CD14-positive monocyte (primary cell): ENCODE data around the gene SIRT7. TPM values are rescaled to one million over a fixed set of nuclear protein-coding genes. Genes with fewer than 3 reads are reported as not detected.

Experiments
- DNase-seq, 3 donors: peaks; one replicate each; pipeline ENCODE4 v3.0.0-alpha.2; 2011 to 2022
- H2AFZ ChIP-seq: 2 replicates; pipeline ENCODE4 v1.6.0; 2012; ENCODE audit warnings: mild to moderate bottlenecking, low read depth, low read length, inconsistent platforms; ENCODE audit not compliant: insufficient read depth, poor library complexity, severe bottlenecking
- H3K27ac ChIP-seq, 2 donors: 1 replicate in 1 of 2; 2 replicates in 1 of 2; pipeline ENCODE4 v1.5.1; 2012 to 2013; ENCODE audit warnings: low read length in 2 of 2, control low read depth in 1 of 2, inconsistent platforms in 1 of 2, low read depth in 1 of 2, mild to moderate bottlenecking in 1 of 2
- H3K27me3 ChIP-seq, 2 donors: one replicate each; pipeline versions ENCODE4 v1.6.0 to v1.6.1; 2011 to 2013; ENCODE audit warnings: low read length in 2 of 2; ENCODE audit not compliant: control insufficient read depth in 2 of 2, insufficient read depth in 2 of 2
- H3K36me3 ChIP-seq, 2 donors: replicated peaks in 1 of 2; 1 replicate in 1 of 2; 2 replicates in 1 of 2; pipeline versions ENCODE4 v1.5.1 to v1.6.1; 2012 to 2013; ENCODE audit warnings: low read length in 2 of 2, control low read depth in 1 of 2, inconsistent platforms in 1 of 2, mild to moderate bottlenecking in 1 of 2; ENCODE audit not compliant: insufficient read depth in 2 of 2, control insufficient read depth in 1 of 2
- H3K4me1 ChIP-seq, 2 donors: 1 replicate in 1 of 2; 2 replicates in 1 of 2; pipeline versions ENCODE4 v1.5.1 to v1.6.1; 2012 to 2013; ENCODE audit warnings: low read length in 2 of 2, control low read depth in 1 of 2, inconsistent platforms in 1 of 2, mild to moderate bottlenecking in 1 of 2, moderate library complexity in 1 of 2; ENCODE audit not compliant: insufficient read depth in 2 of 2, control insufficient read depth in 1 of 2
- H3K4me2 ChIP-seq: replicated peaks from 2 replicates; pipeline ENCODE3; 2012; ENCODE audit warnings: low read length, moderate library complexity, mild to moderate bottlenecking; ENCODE audit not compliant: poor library complexity, severe bottlenecking; ENCODE audit errors: extremely low read depth
- H3K4me3 ChIP-seq, 3 experiments: fragments of 200-600 bp in 1 of 3; sonication (generic) in 1 of 3; replicated peaks in 1 of 3; 1 replicate in 2 of 3; 2 replicates in 1 of 3; pipeline ENCODE4 v1.5.1; 2011 to 2013; ENCODE audit warnings: low read length in 3 of 3, mild to moderate bottlenecking in 3 of 3, control low read depth in 2 of 3, low read depth in 2 of 3, inconsistent platforms in 1 of 3, moderate library complexity in 1 of 3
- H3K79me2 ChIP-seq: 2 replicates; pipeline ENCODE4 v1.6.0; 2012; ENCODE audit warnings: mild to moderate bottlenecking, control low read depth, inconsistent platforms, low read length, moderate library complexity; ENCODE audit not compliant: insufficient read depth
- H3K9ac ChIP-seq: 2 replicates; pipeline ENCODE4 v1.6.0; 2017; ENCODE audit warnings: low read length, mild to moderate bottlenecking; ENCODE audit not compliant: insufficient read depth, poor library complexity, severe bottlenecking
- H3K9me3 ChIP-seq, 2 donors: replicated peaks in 1 of 2; 1 replicate in 1 of 2; 2 replicates in 1 of 2; pipeline versions ENCODE4 v1.5.1 to v1.6.1; 2012 to 2013; ENCODE audit warnings: low read length in 2 of 2, control low read depth in 1 of 2; ENCODE audit not compliant: control insufficient read depth in 1 of 2, insufficient read depth in 1 of 2
- H4K20me1 ChIP-seq: 2 replicates; pipeline ENCODE4 v1.6.0; 2012; ENCODE audit warnings: mild to moderate bottlenecking, low read length, control low read depth, moderate library complexity; ENCODE audit not compliant: insufficient read depth
- H3K27ac Mint-ChIP-seq, 7 donors: one replicate each; pipeline ENCODE4 v1.8.0; 2020; ENCODE audit warnings: mild to moderate bottlenecking in 7 of 7, mixed read lengths in 7 of 7, moderate library complexity in 6 of 7, inconsistent platforms in 2 of 7
- H3K27me3 Mint-ChIP-seq, 3 donors: one replicate each; pipeline ENCODE4 v1.8.0; 2021 to 2022; ENCODE audit warnings: low read depth in 3 of 3, mild to moderate bottlenecking in 3 of 3, mixed read lengths in 3 of 3, moderate library complexity in 3 of 3, inconsistent platforms in 1 of 3
- H3K36me3 Mint-ChIP-seq, 2 donors: one replicate each; pipeline ENCODE4 v1.8.0; 2020; ENCODE audit warnings: mixed read lengths in 2 of 2, inconsistent platforms in 1 of 2, mild to moderate bottlenecking in 1 of 2
- H3K4me1 Mint-ChIP-seq: one replicate; pipeline ENCODE4 v1.8.0; 2020; ENCODE audit warnings: mild to moderate bottlenecking, mixed read lengths
- H3K4me3 Mint-ChIP-seq, 2 donors: one replicate each; pipeline ENCODE4 v1.8.0; 2020; ENCODE audit warnings: mild to moderate bottlenecking in 2 of 2, mixed read lengths in 2 of 2, moderate library complexity in 1 of 2
- H3K9me3 Mint-ChIP-seq, 7 donors: one replicate each; pipeline ENCODE4 v1.8.0; 2020 to 2022; ENCODE audit warnings: mixed read lengths in 7 of 7, mild to moderate bottlenecking in 6 of 7, moderate library complexity in 6 of 7, inconsistent platforms in 2 of 7
- WGBS: methylation state at CpG from one replicate; pipeline ENCODE4 v1.1.5; 2013; ENCODE audit warnings: missing lambda C conversion rate; ENCODE audit not compliant: insufficient coverage; 5-methylcytosine and 5-hydroxymethylcytosine counted together
- intact Hi-C, 2 donors: fragments of 100-400 bp; cut with micrococcal nuclease; formaldehyde crosslinking; loops; one replicate each; pipeline versions ENCODE4 v1.15.0 to v1.15.1; 2023
- polyA plus RNA-seq, 3 donors: library from polyadenylated mRNA; depleted of rRNA in 1 of 3; unstranded in 2 of 3; stranded (reverse) in 1 of 3; fragments of 300-500 nt in 2 of 3; fragments of >200 nt in 1 of 3; fragmentation: Illumina TruSeq in 2 of 3; gene quantifications; 1 replicate in 2 of 3; 2 replicates in 1 of 3; pipeline ENCODE4 v1.2.3, GENCODE V29; 2012 to 2021
- TF ChIP-seq, protein P1 (sequence below): fragments of 200-600 bp; IDR thresholded peaks from one replicate; pipeline ENCODE4 v1.8.0; 2022; ENCODE audit warnings: antibody characterized with exemption, mild to moderate bottlenecking

SIRT7 gene
- polyA plus RNA-seq, 3 donors: 22.5 to 73.5 (median 23.7) TPM

DNA sequence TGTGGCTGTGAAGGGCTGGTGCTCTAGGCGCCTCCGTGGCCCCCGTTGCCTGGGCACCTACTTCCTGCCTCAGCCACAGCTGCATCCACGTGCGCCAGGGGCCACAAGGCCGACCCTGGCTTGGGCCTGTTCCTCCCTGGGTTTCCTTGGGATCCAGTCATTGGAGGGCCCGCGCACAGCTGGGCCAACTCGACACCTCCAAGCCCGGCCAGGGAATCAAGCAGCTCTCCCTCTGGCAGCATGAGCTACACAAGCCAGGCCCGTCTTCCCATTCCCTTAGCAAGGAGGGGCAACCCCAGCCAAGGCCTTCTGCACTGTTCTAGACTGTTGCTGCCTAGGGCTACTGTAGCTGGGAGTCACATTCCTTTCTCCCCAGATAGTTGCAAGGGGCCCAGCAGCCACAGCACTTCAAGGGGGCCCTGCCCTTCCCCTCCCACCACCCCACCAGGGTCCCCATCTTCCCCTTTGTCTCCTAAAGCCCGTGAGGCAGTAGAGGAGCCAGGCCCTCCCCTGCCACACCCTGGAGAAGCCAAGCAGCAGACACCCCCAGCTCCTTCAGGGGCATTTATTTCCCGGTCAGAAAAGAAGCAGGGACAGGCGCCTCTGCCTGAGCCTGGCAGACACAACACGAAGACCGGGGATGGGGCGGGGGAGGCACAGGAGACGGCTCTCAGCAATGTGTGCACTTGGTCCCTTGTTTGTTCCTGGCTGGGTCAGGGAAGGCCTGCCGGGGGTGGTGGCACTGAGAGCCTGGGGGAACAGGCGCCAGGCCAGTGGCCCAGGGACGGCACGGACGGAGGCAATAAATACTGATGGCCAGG is 50.6 kb downstream of the SIRT7 start:
- Histone ChIP-seq H2AFZ (no peak overlapping the region), H3K9me3 (no peaks in the 10 kb centered on the region), H4K20me1 (peaks cover 65% of the 10 kb centered on the region), H3K4me1 (peaks cover 36 to 55% of the 10 kb centered on the region in 2 donors), H3K9ac (no peak overlapping the region), H3K4me2 (no peak overlapping the region), H3K27me3 (no peaks in the 10 kb centered on the region), H3K79me2 (peaks cover 82% of the 10 kb centered on the region), H3K36me3 (peaks cover 23 to 24% of the 10 kb centered on the region in 2 donors), H3K4me3 (no peak overlapping the region), H3K27ac (peak overlapping the region in 1 of 2 donors; percentile 31)
- Mint-ChIP-seq H3K9me3 (no peaks in the 10 kb centered on the region), H3K27ac (peak overlapping the region in 6 of 7 donors; percentile 30 to 78 (median 51)), H3K36me3 (peaks cover 20 to 38% of the 10 kb centered on the region in 2 donors), H3K4me3 (no peak overlapping the region), H3K27me3 (no peaks in the 10 kb centered on the region), H3K4me1 (peaks cover 36% of the 10 kb centered on the region)
- TF ChIP-seq, protein P1, sequence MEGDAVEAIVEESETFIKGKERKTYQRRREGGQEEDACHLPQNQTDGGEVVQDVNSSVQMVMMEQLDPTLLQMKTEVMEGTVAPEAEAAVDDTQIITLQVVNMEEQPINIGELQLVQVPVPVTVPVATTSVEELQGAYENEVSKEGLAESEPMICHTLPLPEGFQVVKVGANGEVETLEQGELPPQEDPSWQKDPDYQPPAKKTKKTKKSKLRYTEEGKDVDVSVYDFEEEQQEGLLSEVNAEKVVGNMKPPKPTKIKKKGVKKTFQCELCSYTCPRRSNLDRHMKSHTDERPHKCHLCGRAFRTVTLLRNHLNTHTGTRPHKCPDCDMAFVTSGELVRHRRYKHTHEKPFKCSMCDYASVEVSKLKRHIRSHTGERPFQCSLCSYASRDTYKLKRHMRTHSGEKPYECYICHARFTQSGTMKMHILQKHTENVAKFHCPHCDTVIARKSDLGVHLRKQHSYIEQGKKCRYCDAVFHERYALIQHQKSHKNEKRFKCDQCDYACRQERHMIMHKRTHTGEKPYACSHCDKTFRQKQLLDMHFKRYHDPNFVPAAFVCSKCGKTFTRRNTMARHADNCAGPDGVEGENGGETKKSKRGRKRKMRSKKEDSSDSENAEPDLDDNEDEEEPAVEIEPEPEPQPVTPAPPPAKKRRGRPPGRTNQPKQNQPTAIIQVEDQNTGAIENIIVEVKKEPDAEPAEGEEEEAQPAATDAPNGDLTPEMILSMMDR: no peak
- no peak for DNase-seq
- 39% methylated on average over 22 of the region's 23 CpGs for WGBS
- intact Hi-C loops: loop anchor here in 1 of 2 donors (10.0 kb wide), 1 partner anchor 47 kb away; the partner anchor contains the start of genes PCYT2 and SIRT7

DNA sequence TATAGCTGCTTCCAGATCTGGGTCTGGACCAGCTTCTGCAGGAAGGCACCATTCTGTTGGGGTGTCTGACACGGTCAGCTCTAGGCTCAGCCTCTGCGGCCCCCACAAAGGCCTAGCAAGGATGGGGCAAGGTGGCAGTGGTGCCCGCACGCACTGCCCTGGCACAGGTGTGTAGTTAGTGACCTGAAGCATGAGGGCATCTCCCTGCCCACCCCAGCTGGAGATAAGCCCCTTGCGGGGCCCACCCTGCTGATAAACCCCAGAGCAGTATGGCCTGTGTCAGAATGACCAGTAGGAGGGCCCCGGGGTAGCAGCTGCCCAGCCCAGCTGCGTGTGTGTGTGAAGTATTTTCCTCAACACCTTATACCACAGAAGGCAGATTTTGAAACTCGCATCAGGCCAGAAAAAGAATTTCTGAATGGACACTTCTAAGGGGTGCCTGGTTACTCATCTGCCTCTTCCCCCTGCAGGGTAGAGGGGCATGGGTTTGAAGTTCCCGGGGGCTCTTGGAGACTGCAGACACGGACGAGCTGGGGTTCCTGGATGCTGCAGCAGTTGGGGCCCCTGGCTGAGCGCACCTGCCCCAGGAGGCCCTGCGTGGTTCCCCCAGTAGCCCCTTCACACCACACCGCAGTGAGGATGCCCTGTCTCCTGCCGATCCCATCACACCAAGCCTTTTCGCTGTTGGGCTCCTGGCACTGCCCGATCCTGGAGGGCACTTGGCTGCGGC is 51.4 kb downstream of the SIRT7 start:
- DNase-seq: no peak
- peaks cover 36% of the 10 kb centered on the region for H3K4me1 Mint-ChIP-seq
- Histone ChIP-seq H3K4me2 (no peak overlapping the region), H3K9me3 (no peaks in the 10 kb centered on the region), H3K9ac (no peak overlapping the region), H4K20me1 (peaks cover 65% of the 10 kb centered on the region), H3K79me2 (peaks cover 81% of the 10 kb centered on the region), H3K27me3 (no peaks in the 10 kb centered on the region), H3K4me3 (no peak overlapping the region), H3K36me3 (peaks cover 23 to 24% of the 10 kb centered on the region in 2 donors), H3K27ac (peak overlapping the region in 1 of 2 donors; percentile 31), H3K4me1 (peaks cover 36 to 55% of the 10 kb centered on the region in 2 donors), H2AFZ (no peak overlapping the region)
- 70% methylated on average over 13 of the region's 18 CpGs for WGBS
- H3K4me3 Mint-ChIP-seq: no peak overlapping the region
- TF ChIP-seq, protein P1: no peak
- H3K9me3 Mint-ChIP-seq: no peaks in the 10 kb centered on the region
- intact Hi-C loops: loop anchor here in 1 of 2 donors (10.0 kb wide), 1 partner anchor 48 kb away; the partner anchor contains the start of genes PCYT2 and SIRT7
- peak overlapping the region in 5 of 7 donors; percentile 5 to 78 (median 42) for H3K27ac Mint-ChIP-seq
- peaks cover 0 to under 1% (median 0%) of the 10 kb centered on the region in 3 donors for H3K27me3 Mint-ChIP-seq
- H3K36me3 Mint-ChIP-seq: peaks cover 20 to 38% of the 10 kb centered on the region in 2 donors
